K562 (cell line): ENCODE measurements around the gene TTL. TPM values are rescaled to one million over a fixed set of nuclear protein-coding genes. Genes with fewer than 3 reads are reported as not detected.

Experiments
- DLX4 ChIP-seq: fragments of 250-450 bp; sonication (Bioruptor Pico); IDR thresholded peaks from 2 replicates; pipeline ENCODE4 v1.6.1; 2021; ENCODE audit warnings: mild to moderate bottlenecking
- DNMT1 ChIP-seq: fragments of 450-650 bp; IDR thresholded peaks from 2 replicates; pipeline ENCODE4 v1.6.1; 2016; ENCODE audit warnings: antibody characterized with exemption, mild to moderate bottlenecking
- FOS ChIP-seq: IDR thresholded peaks from 3 replicates; pipeline ENCODE4 v1.6.1; 2011; ENCODE audit not compliant: insufficient read length; ENCODE audit errors: extremely low read depth
- FOXP1 ChIP-seq: sonication (generic); formaldehyde crosslinking; IDR thresholded peaks from 2 replicates; pipeline ENCODE4 v1.8.0; 2022; ENCODE audit warnings: mild to moderate bottlenecking, missing genetic modification reagents
- HNRNPLL ChIP-seq: fragments of 200-400 bp; formaldehyde crosslinking; IDR thresholded peaks from 2 replicates; pipeline ENCODE4 v1.6.1; 2017; ENCODE audit warnings: low read length, low read depth, mild to moderate bottlenecking; ENCODE audit not compliant: poor library complexity, severe bottlenecking
- ILK ChIP-seq: fragments of 450-650 bp; IDR thresholded peaks from 2 replicates; pipeline ENCODE4 v1.6.1; 2016; ENCODE audit warnings: missing genetic modification characterization, low read depth, mild to moderate bottlenecking, missing compliant biosample characterization, moderate library complexity, borderline replicate concordance
- IRF2 ChIP-seq: sonication (generic); formaldehyde crosslinking; IDR thresholded peaks from 2 replicates; pipeline ENCODE4 v1.8.1; 2022; ENCODE audit warnings: mild to moderate bottlenecking, missing genetic modification reagents
- PHF8 ChIP-seq: fragments of 200-600 bp; sonication (generic); IDR thresholded peaks from 2 replicates; pipeline ENCODE4 v1.6.1; 2012; ENCODE audit warnings: mixed run types, mild to moderate bottlenecking, inconsistent platforms, low read length, moderate library complexity, borderline replicate concordance
- RFX5 ChIP-seq: IDR thresholded peaks from 2 replicates; pipeline ENCODE4 v1.6.1; 2011; ENCODE audit warnings: low read depth, mild to moderate bottlenecking, improper control_type of control experiment, low read length
- TAF1 ChIP-seq: IDR thresholded peaks from 2 replicates; pipeline ENCODE4 v1.6.1; 2011; ENCODE audit warnings: mild to moderate bottlenecking, low read length, moderate library complexity; ENCODE audit not compliant: insufficient read depth, control insufficient read depth, severe bottlenecking; ENCODE audit errors: extremely low read depth
- TFAP4 ChIP-seq: sonication (generic); formaldehyde crosslinking; IDR thresholded peaks from 2 replicates; pipeline ENCODE4 v1.8.0; 2022; ENCODE audit warnings: missing genetic modification reagents, mild to moderate bottlenecking, moderate library complexity, borderline replicate concordance
- TRIM28 ChIP-seq: fragments of 450-650 bp; IDR thresholded peaks from 2 replicates; pipeline ENCODE4 v1.6.1; 2017
- UBTF ChIP-seq, 2 experiments: IDR thresholded peaks; 2 replicates each; pipeline ENCODE4 v1.6.1; 2012; ENCODE audit warnings: improper control_type of control experiment in 2 of 2, low read depth in 2 of 2, low read length in 2 of 2, borderline replicate concordance in 1 of 2
- ZNF407 ChIP-seq: fragments of 450-650 bp; IDR thresholded peaks from 2 replicates; pipeline ENCODE4 v1.6.1; 2016; ENCODE audit warnings: low read depth
- polyA plus RNA-seq, 8 experiments: library from polyadenylated mRNA; depleted of rRNA in 4 of 8; stranded (reverse) in 5 of 8; unstranded in 3 of 8; fragments of >200 nt; fragmentation: Nextera tagmentation in 2 of 8; fragmentation: Illumina TruSeq in 1 of 8; extraction: Ambion mirVana in 2 of 8; extraction: Trizol in 1 of 8; gene quantifications; 2 replicates each; pipeline versions ENCODE4 v1.2.1 to v1.2.3, GENCODE V29; 2011 to 2014; ENCODE audit warnings: inconsistent platforms in 1 of 8, missing spikeins in 1 of 8
- total RNA-seq, 7 experiments: library from RNA; depleted of rRNA in 6 of 7; stranded (reverse); fragments of >200 nt in 6 of 7; fragmentation: Illumina TruSeq in 2 of 7; extraction: Trizol in 2 of 7; gene quantifications; 2 replicates each; pipeline versions ENCODE4 v1.2.1 to v1.2.3, GENCODE V29; 2011 to 2021; ENCODE audit warnings: low replicate concordance in 1 of 7

TTL gene
- total and polyA plus RNA-seq, 9 of the 15 experiments (the other 6 are each of a cell fraction or from before 2014, with no cell fraction given), result 9.4 to 54.4 (median 34.9) TPM

DNA sequence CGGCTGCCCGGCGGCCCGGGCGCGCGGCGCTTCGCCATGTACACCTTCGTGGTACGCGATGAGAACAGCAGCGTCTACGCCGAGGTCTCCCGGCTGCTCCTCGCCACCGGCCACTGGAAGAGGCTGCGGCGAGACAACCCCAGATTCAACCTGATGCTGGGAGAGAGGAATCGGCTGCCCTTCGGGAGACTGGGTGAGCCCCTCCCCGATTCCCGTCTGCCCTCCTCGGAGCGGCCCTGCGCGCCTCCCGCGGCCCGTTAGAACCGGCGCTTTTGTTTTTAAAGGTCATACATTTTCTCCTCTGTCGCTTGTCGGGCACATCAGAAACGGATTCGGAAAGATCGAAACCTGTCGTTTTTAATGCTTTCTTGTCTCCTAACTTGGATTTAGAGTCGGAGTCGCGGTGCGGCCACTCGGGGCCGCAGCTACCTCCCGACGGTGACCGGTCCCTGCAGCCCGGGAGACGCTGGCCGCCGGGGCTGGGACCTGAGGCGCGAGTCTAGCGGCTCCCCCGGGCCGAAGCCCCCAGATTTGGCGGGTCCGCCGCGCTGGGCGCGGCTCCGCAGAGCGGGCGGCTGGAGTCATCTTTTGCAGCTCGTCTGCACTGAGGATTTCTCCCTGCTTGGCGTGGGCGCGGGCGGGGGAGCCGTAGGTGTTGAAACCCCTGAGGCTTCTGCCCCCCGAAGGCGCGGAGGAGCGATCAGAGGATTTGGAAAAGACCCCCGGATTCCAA lies 519 bp downstream of the TTL start (continued):
- TF ChIP-seq UBTF (IDR thresholded peaks at IDR 0.05; ENCODE audit: borderline replicate concordance in 1 of 2, low read depth in 2 of 2, low read length in 2 of 2) (peak; percentile 5 to 82; a peak in 3 of 4 replicates), TRIM28 (peak; percentile 19; the same call in 1 of the 2 replicates), ILK (tag) (no peak), DNMT1 (no peak), HNRNPLL (no peak), TFAP4 (CRISPR knock-in tag) (0 out of 2 replicates have a peak, but pooled peaks have one; percentile 36), FOS (no peak), TAF1 (peak; percentile 7), FOXP1 (CRISPR knock-in tag) (no peak), DLX4 (CRISPR knock-in tag) (no peak), ZNF407 (no peak), IRF2 (no peak), PHF8 (peak; percentile 39; the same call in 1 of the 2 replicates), RFX5 (no peak)
